Erythroblast (primary cell): ENCODE results near the gene TINAGL1.

Source experiments
- GATA1 ChIP-seq: IDR thresholded peaks from 2 replicates; pipeline ENCODE4 v1.6.1; 2011; ENCODE audit warnings: low read depth, mild to moderate bottlenecking, control low read depth, low read length, moderate library complexity
- POLR2A ChIP-seq: IDR thresholded peaks from 2 replicates; pipeline ENCODE4 v1.6.1; 2011; ENCODE audit warnings: mild to moderate bottlenecking, low read length

GRCh38 chr1:31632649-31633048 lies 56.3 kb downstream of the TINAGL1 start:
- TF ChIP-seq POLR2A = no peak
- TF ChIP-seq GATA1 = no peak
